HEK293T (cell line): ENCODE results near the gene MAPRE2.
"Not testable (repeated sequence)": the region's sequence is repeated elsewhere in the genome, so short reads cannot be mapped to it uniquely, and the experiment has no call there.

Experiments used
- CTCF ChIA-PET: fragments of 350-600 bp; formaldehyde crosslinking; extraction: SDS; loops from one replicate; lab custom pipeline; 2021; ENCODE audit warnings: antibody characterized with exemption, inconsistent platforms; lab: Yijun Ruan, JAX
- POLR2A ChIA-PET: fragments of 350-600 bp; formaldehyde crosslinking; extraction: SDS; loops from one replicate; lab custom pipeline; 2020; ENCODE audit warnings: antibody characterized with exemption, inconsistent platforms; lab: Yijun Ruan, JAX
- DNase-seq: peaks from one replicate; pipeline ENCODE4 v3.0.0; 2012; ENCODE audit warnings: mixed read lengths; ENCODE audit errors: extremely low spot score
- ARNT ChIP-seq: fragments of 450-650 bp; IDR thresholded peaks from 2 replicates; pipeline ENCODE4 v1.6.1; 2017; ENCODE audit warnings: mild to moderate bottlenecking
- BHLHE40 ChIP-seq: fragments of 450-650 bp; IDR thresholded peaks from 2 replicates; pipeline ENCODE4 v1.6.1; 2016; ENCODE audit warnings: mild to moderate bottlenecking, moderate library complexity, borderline replicate concordance
- CTBP1 ChIP-seq: fragments of 450-650 bp; IDR thresholded peaks from 2 replicates; pipeline ENCODE4 v1.6.1; 2016; ENCODE audit warnings: borderline replicate concordance
- ELF4 ChIP-seq: fragments of 450-650 bp; IDR thresholded peaks from 2 replicates; pipeline ENCODE4 v1.6.1; 2017; ENCODE audit warnings: antibody characterized with exemption
- FOXA1 ChIP-seq: fragments of 450-650 bp; IDR thresholded peaks from 2 replicates; pipeline ENCODE4 v1.6.1; 2016; ENCODE audit warnings: mild to moderate bottlenecking
- FOXK2 ChIP-seq: fragments of 450-650 bp; IDR thresholded peaks from 2 replicates; pipeline ENCODE4 v1.6.1; 2016; ENCODE audit warnings: mild to moderate bottlenecking
- FOXM1 ChIP-seq: fragments of 450-650 bp; IDR thresholded peaks from 2 replicates; pipeline ENCODE4 v1.6.1; 2017; ENCODE audit warnings: mild to moderate bottlenecking, borderline replicate concordance
- HDGF ChIP-seq: fragments of 450-650 bp; IDR thresholded peaks from 2 replicates; pipeline ENCODE4 v1.6.1; 2017; ENCODE audit warnings: antibody characterized with exemption, borderline replicate concordance
- L3MBTL2 ChIP-seq: fragments of 450-650 bp; conservative IDR thresholded peaks from 2 replicates; pipeline ENCODE4 v1.6.1; 2016; ENCODE audit warnings: mild to moderate bottlenecking
- LEF1 ChIP-seq: fragments of 450-650 bp; IDR thresholded peaks from 2 replicates; pipeline ENCODE4 v1.6.1; 2017; ENCODE audit warnings: mild to moderate bottlenecking, borderline replicate concordance
- NFRKB ChIP-seq: fragments of 450-650 bp; IDR thresholded peaks from 2 replicates; pipeline ENCODE4 v1.6.1; 2016; ENCODE audit warnings: mild to moderate bottlenecking, moderate library complexity
- SP1 ChIP-seq: fragments of 450-650 bp; IDR thresholded peaks from 2 replicates; pipeline ENCODE4 v1.6.1; 2017
- SUZ12 ChIP-seq: fragments of 450-650 bp; IDR thresholded peaks from 2 replicates; pipeline ENCODE4 v1.6.1; 2016; ENCODE audit warnings: mild to moderate bottlenecking
- TARDBP ChIP-seq: fragments of 450-650 bp; IDR thresholded peaks from 2 replicates; pipeline ENCODE4 v1.6.1; 2016
- ZNF384 ChIP-seq: fragments of 450-650 bp; IDR thresholded peaks from 2 replicates; pipeline ENCODE4 v1.6.1; 2016
- TF ChIP-seq, protein P1 (sequence below): fragments of 450-650 bp; IDR thresholded peaks from 2 replicates; pipeline ENCODE4 v1.6.1; 2016

Gene MAPRE2

DNA sequence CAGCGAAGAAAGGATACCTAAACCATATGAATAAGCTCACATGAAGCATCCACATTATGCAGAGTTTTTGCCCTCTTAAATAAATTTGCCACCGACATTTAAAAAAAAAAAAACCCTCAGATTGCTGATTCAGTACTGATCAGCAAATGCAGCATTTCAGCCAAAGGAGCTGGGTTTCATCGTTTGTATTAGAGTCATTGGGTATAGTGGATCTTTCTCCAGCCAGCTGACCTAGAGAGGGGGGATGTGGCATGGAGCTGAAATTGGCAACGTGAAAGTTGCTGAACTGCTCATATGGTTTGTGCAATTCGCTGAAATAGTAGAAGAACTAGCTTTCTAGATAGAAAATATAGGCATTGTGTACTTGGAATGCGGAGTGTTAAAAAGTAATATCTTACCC is 126.1 kb downstream of the MAPRE2 start:
- no peak for DNase-seq
- ChIA-PET POLR2A (no interaction called here), CTCF (no interaction called here)
- TF ChIP-seq FOXA1, result no peak
- TF ChIP-seq, protein P1, sequence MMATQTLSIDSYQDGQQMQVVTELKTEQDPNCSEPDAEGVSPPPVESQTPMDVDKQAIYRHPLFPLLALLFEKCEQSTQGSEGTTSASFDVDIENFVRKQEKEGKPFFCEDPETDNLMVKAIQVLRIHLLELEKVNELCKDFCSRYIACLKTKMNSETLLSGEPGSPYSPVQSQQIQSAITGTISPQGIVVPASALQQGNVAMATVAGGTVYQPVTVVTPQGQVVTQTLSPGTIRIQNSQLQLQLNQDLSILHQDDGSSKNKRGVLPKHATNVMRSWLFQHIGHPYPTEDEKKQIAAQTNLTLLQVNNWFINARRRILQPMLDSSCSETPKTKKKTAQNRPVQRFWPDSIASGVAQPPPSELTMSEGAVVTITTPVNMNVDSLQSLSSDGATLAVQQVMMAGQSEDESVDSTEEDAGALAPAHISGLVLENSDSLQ, result no peak
- no peak for TF ChIP-seq CTBP1
- no peak for TF ChIP-seq ZNF384
- no peak for TF ChIP-seq HDGF
- no peak for TF ChIP-seq L3MBTL2
- no peak for TF ChIP-seq BHLHE40
- TF ChIP-seq ELF4, result no peak
- TF ChIP-seq FOXK2, result no peak
- no peak for TF ChIP-seq FOXM1
- no peak for TF ChIP-seq LEF1
- no peak for TF ChIP-seq SP1
- TF ChIP-seq NFRKB, result no peak
- TF ChIP-seq TARDBP, result no peak

DNA sequence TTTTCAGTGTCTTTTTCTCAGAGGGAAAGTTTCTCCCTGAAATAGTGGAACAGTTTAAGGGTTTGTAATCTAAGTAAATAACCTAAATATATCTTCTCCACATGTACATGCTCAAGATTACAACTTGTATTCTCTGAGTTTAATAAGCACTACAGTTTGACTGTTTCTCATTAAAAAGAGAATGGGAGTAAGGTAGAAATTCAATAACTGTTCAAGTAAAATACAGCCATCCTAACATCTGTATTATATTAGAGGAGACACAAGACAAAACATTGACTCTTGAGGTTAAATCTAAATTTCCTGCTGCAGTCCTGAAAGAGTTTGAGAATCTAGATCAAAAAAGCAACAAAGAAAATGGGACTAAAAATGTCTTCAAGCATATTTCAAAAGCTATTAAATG is 126.6 kb downstream of the MAPRE2 start:
- ChIA-PET CTCF (no interaction called here), POLR2A (no interaction called here)
- no peak for DNase-seq
- TF ChIP-seq, protein P1, result no peak
- no peak for TF ChIP-seq TARDBP
- TF ChIP-seq LEF1, result no peak
- no peak for TF ChIP-seq ELF4
- no peak for TF ChIP-seq NFRKB

DNA sequence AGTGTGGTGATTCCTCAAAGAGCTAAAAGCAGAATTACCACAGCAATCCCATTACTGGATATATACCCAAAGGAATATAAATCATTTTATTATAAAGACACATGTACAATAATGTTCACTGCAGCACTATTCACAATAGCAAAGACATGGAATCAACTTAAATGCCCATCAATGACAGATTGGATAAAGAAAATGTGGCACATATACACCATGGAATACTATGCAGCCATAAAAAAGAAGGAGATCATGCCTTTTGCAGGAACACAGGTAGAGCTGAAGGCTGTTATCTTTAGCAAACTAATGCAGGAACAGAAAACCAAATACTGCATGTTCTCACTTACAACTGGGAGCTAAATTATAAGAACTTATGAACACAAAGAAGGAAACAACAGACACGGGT is 129.1 kb downstream of the MAPRE2 start:
- ChIA-PET POLR2A (interaction anchor here (1.4 to 1.5 kb wide), 2 partner anchors 33 to 71 kb away, joined by 3 to 5 read pairs; partner anchors contain the start of gene ZNF397), CTCF (interaction anchor here (1.3 kb wide), 1 partner anchor 26 kb away, joined by 4 read pairs; no protein-coding TSS in a partner anchor)
- DNase-seq, result not testable (repeated sequence)

DNA sequence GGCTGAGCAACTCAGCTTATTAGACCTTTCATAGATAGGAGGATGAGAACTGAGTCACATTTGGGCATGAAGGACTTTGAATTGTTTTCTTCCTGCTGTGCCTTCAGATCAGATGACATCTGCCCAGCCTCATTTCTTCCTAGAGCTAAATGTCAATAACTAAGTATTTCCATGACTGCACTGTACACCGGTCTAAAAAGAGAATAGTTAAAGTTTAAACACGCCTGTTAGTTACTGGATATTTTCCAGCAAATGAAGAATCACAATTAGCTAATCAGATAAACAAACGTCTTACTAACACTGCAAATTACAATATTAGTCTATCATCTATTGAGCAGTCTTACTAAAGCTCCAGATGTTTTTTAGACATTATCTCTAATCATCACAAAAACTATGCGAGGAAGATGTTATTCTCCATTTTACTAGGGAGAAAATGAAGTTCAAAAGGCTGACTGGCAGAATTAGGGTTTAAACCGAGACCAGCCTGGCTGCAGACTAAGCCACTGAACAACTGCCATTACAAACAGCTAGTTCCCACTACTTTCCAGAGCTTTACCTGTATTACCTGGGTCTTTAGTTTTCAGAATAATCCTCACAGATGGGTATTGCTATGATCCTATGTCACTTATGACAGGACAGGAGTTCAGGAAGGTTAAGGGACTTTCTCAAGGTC is 130.2 kb downstream of the MAPRE2 start:
- ChIA-PET CTCF (interaction anchor here (0.6 to 0.9 kb wide), 3 partner anchors 21 to 58 kb away, joined by 4 to 5 read pairs (median 4); no protein-coding TSS in a partner anchor), POLR2A (interaction anchor here (0.9 to 1.5 kb wide), 4 partner anchors 32 to 131 kb away, joined by 3 to 5 read pairs (median 4); partner anchors contain the start of genes ZNF397 and ZSCAN30)
- no peak for TF ChIP-seq CTBP1
- TF ChIP-seq SUZ12, result no peak
- no peak for TF ChIP-seq ZNF384
- TF ChIP-seq LEF1, result no peak
- no peak for TF ChIP-seq TARDBP
- no peak for TF ChIP-seq NFRKB
- DNase-seq, result no peak

DNA sequence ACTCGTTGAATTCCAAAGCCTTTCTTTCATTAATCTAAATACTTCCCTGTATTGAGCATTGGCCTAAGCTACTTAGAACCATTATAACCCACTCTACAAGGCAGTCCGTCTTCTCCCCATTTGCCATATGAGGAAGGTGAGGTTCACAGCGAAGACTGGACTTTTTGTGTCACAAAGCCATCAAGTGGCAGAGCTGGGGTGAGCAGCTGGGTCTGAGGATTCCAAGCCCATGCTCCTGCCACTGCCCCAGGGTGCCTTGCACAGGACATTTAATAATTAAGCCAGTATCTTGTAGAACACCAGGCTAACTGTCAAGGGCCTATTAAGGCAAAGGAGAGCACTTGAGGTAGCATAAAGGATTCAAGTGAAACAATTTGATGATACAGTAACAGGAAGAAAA is 130.8 kb downstream of the MAPRE2 start:
- TF ChIP-seq HDGF (no peak), LEF1 (no peak), ELF4 (no peak), ZNF384 (no peak), SP1 (no peak), BHLHE40 (no peak), FOXA1 (no peak), TARDBP (no peak), SUZ12 (no peak), L3MBTL2 (no peak)
- TF ChIP-seq, protein P1, result no peak
- ChIA-PET POLR2A (interaction anchor here (0.9 to 1.5 kb wide), 2 partner anchors 69 to 131 kb away, joined by 3 to 5 read pairs; partner anchors contain the start of gene ZNF397), CTCF (interaction anchor here (0.6 kb wide), 1 partner anchor 21 kb away, joined by 4 read pairs; no protein-coding TSS in a partner anchor)
- DNase-seq, result no peak

DNA sequence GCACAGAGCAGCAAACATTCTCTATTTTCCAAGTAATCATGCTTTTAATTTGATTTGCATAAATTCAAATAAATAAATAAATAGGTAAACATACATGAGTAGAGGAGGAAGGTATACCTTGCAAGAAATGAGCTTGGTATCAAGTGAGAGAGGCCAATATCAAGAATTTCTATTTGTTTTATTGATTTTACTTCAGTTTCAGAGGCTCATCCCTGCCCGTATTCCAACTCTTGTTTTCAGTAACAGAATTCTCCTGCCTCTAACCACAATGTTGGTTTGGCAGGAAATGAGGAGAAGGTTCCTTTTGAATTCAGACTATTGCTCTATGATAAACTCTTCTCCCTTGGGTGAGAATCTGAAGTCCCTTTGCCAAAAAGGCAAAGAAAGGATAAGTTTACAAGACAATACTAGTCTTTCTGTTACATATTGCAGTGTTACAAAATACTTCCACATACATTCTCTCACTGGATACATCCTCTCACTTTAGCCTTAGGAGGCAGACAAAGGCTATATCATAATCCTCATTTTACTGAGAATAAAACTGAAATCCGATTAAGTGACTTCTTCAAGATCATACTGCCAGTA is 131.3 kb downstream of the MAPRE2 start:
- DNase-seq, result no peak

More for the DNA sequence above, 131.3 kb downstream of the MAPRE2 start:
- POLR2A ChIA-PET, result interaction anchor here (1.5 kb wide), 1 partner anchor 132 kb away, joined by 5 read pairs; no protein-coding TSS in a partner anchor
- TF ChIP-seq ZNF384 (no peak), ELF4 (no peak), NFRKB (no peak), CTBP1 (no peak), SUZ12 (no peak), FOXK2 (no peak), ARNT (no peak), TARDBP (no peak), FOXA1 (no peak), HDGF (no peak), FOXM1 (no peak), BHLHE40 (no peak), LEF1 (no peak), SP1 (no peak)
- TF ChIP-seq, protein P1, result no peak
- CTCF ChIA-PET, result no interaction called here
